Adrenal gland (tissue), 5 donors: Measurements from ENCODE around the gene NR1I3.

Experiments used
- CTCF ChIP-seq, 6 experiments: fragments of 450-650 bp in 4 of 6; fragments of 200-600 bp in 2 of 6; sonication (generic) in 1 of 6; IDR thresholded peaks; 1 replicate in 5 of 6; 2 replicates in 1 of 6; pipeline versions ENCODE4 v1.5.1 to v1.8.0; 2016 to 2021; ENCODE audit warnings: antibody characterized with exemption in 6 of 6, mild to moderate bottlenecking in 2 of 6, moderate library complexity in 1 of 6
- POLR2A ChIP-seq, 2 donors: fragments of 450-650 bp; IDR thresholded peaks; one replicate each; pipeline ENCODE4 v1.6.1; 2017; ENCODE audit warnings: antibody characterized with exemption in 2 of 2, mild to moderate bottlenecking in 2 of 2, moderate library complexity in 1 of 2
- donor health status: DM: no; HTN: no; CAD: no.

- TF ChIP-seq POLR2A (IDR thresholded peaks at IDR 0.05): no peak
- TF ChIP-seq CTCF (IDR thresholded peaks at IDR 0.05): no peak
Observed at GRCh38 chr1:161251579-161251978, 13.6 kb upstream of the NR1I3 start.
